Measurements from ENCODE around the gene AHSA1.

Gene AHSA1

GRCh38 chr14:77473921-77474320 is 16.0 kb downstream of the AHSA1 start:
- DNase-seq (ENCODE audit: low read depth), result no peak

GRCh38 chr14:77474479-77475177 is 16.7 kb downstream of the AHSA1 start:
- DNase-seq (ENCODE audit: low read depth), result no peak

GRCh38 chr14:77475432-77476115 is 17.7 kb downstream of the AHSA1 start:
- no peak for DNase-seq (ENCODE audit: low read depth)

- no peak for DNase-seq (ENCODE audit: low read depth)
Observed at GRCh38 chr14:77478029-77478428, 20.1 kb downstream of the AHSA1 start.

GRCh38 chr14:77478796-77479195 is 20.9 kb downstream of the AHSA1 start:
- DNase-seq (ENCODE audit: low read depth), result no peak

- DNase-seq (ENCODE audit: low read depth), result no peak
Observed at GRCh38 chr14:77482422-77482821, 24.5 kb downstream of the AHSA1 start.

GRCh38 chr14:77485256-77485655 is 27.4 kb downstream of the AHSA1 start:
- DNase-seq (ENCODE audit: low read depth), result no peak

GRCh38 chr14:77485901-77486678 is 28.2 kb downstream of the AHSA1 start:
- no peak for DNase-seq (ENCODE audit: low read depth)

- DNase-seq (ENCODE audit: low read depth), result no peak
Observed at GRCh38 chr14:77488558-77488957, 30.7 kb downstream of the AHSA1 start.

GRCh38 chr14:77489041-77489440 is 31.1 kb downstream of the AHSA1 start:
- DNase-seq (ENCODE audit: low read depth), result no peak

- DNase-seq (ENCODE audit: low read depth), result no peak
Observed at GRCh38 chr14:77490347-77490986, 32.6 kb downstream of the AHSA1 start.

GRCh38 chr14:77491056-77491455 is 33.2 kb downstream of the AHSA1 start:
- no peak for DNase-seq (ENCODE audit: low read depth)

- DNase-seq (ENCODE audit: low read depth), result no peak
Observed at GRCh38 chr14:77495334-77495733, 37.4 kb downstream of the AHSA1 start.

GRCh38 chr14:77498120-77498979 is 40.5 kb downstream of the AHSA1 start, which contains the start of gene ISM2:
TSS of gene ISM2 (minus strand) at chr14:77498816. CDS start at chr14:77498793, 23 bp downstream.
- DNase-seq (ENCODE audit: low read depth), result no peak

- no peak for DNase-seq (ENCODE audit: low read depth)
Observed at GRCh38 chr14:77498984-77499527, 41.2 kb downstream of the AHSA1 start.

- no peak for DNase-seq (ENCODE audit: low read depth)
Observed at GRCh38 chr14:77502109-77502782, 44.4 kb downstream of the AHSA1 start.

- no peak for DNase-seq (ENCODE audit: low read depth)
Observed at GRCh38 chr14:77503138-77503537, 45.2 kb downstream of the AHSA1 start.

- no peak for DNase-seq (ENCODE audit: low read depth)
Observed at GRCh38 chr14:77505031-77505430, 47.1 kb downstream of the AHSA1 start.

- DNase-seq (ENCODE audit: low read depth), result no peak
Observed at GRCh38 chr14:77507762-77508161, 49.9 kb downstream of the AHSA1 start.

GRCh38 chr14:77508249-77508648 is 50.4 kb downstream of the AHSA1 start:
- DNase-seq (ENCODE audit: low read depth), result peak; percentile 46

GRCh38 chr14:77508876-77509275 is 51.0 kb downstream of the AHSA1 start:
- no peak for DNase-seq (ENCODE audit: low read depth)
